B cell (primary cell): Measurements from ENCODE around the gene CATSPERD.

Source experiments
- EZH2 ChIP-seq: IDR thresholded peaks from 2 replicates; pipeline ENCODE4 v1.6.1; 2012; ENCODE audit warnings: borderline replicate concordance, low read depth, mild to moderate bottlenecking, moderate library complexity, low read length; ENCODE audit not compliant: insufficient read depth, poor library complexity, severe bottlenecking
- TF ChIP-seq, protein P1 (sequence below): fragments of 200-600 bp; IDR thresholded peaks from one replicate; pipeline ENCODE4 v1.8.0; 2022; ENCODE audit warnings: antibody characterized with exemption, mild to moderate bottlenecking

DNA sequence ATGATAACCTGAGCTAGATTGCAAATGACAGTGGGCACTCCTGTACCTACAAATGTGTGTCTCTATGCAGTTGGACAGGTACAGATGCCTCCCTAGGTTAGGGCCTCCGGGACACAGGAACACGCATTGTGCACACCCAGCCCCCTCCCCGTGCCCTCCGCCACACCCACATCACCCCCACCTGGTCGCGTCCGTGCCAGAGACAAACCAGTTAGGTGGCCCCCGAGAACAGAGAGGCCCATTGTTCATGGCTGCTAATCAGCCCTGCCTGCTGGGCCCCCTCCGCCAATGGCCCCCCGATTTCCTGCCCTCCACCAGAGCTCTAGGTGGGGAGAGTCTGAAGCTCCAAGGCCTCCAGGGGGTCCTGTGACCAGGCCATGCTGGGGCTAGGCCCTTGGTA lies 98.2 kb downstream of the CATSPERD start:
- TF ChIP-seq, protein P1, sequence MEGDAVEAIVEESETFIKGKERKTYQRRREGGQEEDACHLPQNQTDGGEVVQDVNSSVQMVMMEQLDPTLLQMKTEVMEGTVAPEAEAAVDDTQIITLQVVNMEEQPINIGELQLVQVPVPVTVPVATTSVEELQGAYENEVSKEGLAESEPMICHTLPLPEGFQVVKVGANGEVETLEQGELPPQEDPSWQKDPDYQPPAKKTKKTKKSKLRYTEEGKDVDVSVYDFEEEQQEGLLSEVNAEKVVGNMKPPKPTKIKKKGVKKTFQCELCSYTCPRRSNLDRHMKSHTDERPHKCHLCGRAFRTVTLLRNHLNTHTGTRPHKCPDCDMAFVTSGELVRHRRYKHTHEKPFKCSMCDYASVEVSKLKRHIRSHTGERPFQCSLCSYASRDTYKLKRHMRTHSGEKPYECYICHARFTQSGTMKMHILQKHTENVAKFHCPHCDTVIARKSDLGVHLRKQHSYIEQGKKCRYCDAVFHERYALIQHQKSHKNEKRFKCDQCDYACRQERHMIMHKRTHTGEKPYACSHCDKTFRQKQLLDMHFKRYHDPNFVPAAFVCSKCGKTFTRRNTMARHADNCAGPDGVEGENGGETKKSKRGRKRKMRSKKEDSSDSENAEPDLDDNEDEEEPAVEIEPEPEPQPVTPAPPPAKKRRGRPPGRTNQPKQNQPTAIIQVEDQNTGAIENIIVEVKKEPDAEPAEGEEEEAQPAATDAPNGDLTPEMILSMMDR = no peak
- TF ChIP-seq EZH2 = no peak
